Activated naive CD4-positive, alpha-beta T cell treated with anti-CD3 and anti-CD28 coated beads, Interleukin-2, amount 50 U/mL, for 24 hours (primary cell): Measurements from ENCODE around the gene RRAS.
A peak's percentile ranks its signal among the peaks of the same experiment; 100 is the strongest.
"Not testable (repeated sequence)": the region's sequence is repeated elsewhere in the genome, so short reads cannot be mapped to it uniquely, and the experiment has no call there.

Experiments used
- H3K27ac Mint-ChIP-seq: one replicate; pipeline ENCODE4 v1.8.0; 2021; ENCODE audit warnings: mild to moderate bottlenecking, mixed read lengths
- H3K27me3 Mint-ChIP-seq: one replicate; pipeline ENCODE4 v1.8.0; 2021; ENCODE audit warnings: mixed read lengths
- H3K36me3 Mint-ChIP-seq: one replicate; pipeline ENCODE4 v1.8.0; 2021; ENCODE audit warnings: mixed read lengths
- H3K4me1 Mint-ChIP-seq: one replicate; pipeline ENCODE4 v1.8.0; 2021; ENCODE audit warnings: mixed read lengths
- H3K4me3 Mint-ChIP-seq: one replicate; pipeline ENCODE4 v1.8.0; 2021; ENCODE audit warnings: mild to moderate bottlenecking, mixed read lengths
- H3K9me3 Mint-ChIP-seq: one replicate; pipeline ENCODE4 v1.8.0; 2021; ENCODE audit warnings: mixed read lengths

The RRAS gene

DNA sequence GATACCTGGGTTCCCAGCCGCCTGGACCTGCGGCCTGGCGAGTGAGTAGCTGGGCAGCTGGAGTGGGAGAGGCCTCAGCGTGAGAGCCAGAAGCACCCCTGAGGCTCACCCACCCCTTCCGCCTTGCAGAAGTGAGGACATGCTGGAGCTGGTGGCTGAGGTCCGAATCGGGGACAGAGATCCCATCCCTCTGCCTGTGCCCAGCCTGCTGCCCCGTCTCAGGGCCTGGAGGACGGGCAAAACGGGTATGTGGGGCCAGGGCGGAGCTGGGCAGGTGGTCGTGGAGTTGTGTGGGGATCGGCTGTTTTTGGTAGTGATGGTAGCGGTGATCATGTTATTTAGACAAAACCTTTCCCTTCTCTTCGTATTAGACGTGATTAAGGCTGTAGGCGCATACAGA lies 6.6 kb upstream of the RRAS start:
- H3K27ac Mint-ChIP-seq = no peak overlapping the region
- no peaks in the 10 kb centered on the region for H3K27me3 Mint-ChIP-seq
- H3K4me3 Mint-ChIP-seq = no peak overlapping the region
- H3K36me3 Mint-ChIP-seq = peaks cover 3% of the 10 kb centered on the region
- H3K4me1 Mint-ChIP-seq = peaks cover 30% of the 10 kb centered on the region
- no peaks in the 10 kb centered on the region for H3K9me3 Mint-ChIP-seq

DNA sequence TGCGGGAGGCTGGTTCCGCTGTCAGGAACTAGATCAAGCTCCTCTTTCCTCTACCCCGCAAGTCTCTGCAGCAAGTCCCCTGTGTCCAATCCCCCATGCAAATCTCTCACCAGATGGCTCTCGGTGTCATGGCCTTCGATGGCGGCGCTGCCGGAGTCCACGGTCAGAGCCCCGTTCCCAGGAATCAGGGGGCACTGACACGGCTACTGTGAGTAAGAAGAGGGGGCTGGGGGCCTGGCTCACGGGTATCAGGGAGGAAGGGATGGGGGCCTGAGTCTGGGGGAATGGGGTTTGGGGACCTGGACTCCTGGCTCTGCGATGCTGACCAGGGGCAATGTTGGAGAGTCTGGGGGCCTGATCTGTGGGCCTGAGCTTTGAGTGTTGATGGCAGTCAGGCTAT lies 6.1 kb upstream of the RRAS start:
- H3K9me3 Mint-ChIP-seq = no peaks in the 10 kb centered on the region
- H3K4me1 Mint-ChIP-seq = peaks cover 33% of the 10 kb centered on the region
- no peaks in the 10 kb centered on the region for H3K27me3 Mint-ChIP-seq
- H3K36me3 Mint-ChIP-seq = peaks cover 3% of the 10 kb centered on the region
- H3K27ac Mint-ChIP-seq = no peak overlapping the region
- H3K4me3 Mint-ChIP-seq = no peak overlapping the region

DNA sequence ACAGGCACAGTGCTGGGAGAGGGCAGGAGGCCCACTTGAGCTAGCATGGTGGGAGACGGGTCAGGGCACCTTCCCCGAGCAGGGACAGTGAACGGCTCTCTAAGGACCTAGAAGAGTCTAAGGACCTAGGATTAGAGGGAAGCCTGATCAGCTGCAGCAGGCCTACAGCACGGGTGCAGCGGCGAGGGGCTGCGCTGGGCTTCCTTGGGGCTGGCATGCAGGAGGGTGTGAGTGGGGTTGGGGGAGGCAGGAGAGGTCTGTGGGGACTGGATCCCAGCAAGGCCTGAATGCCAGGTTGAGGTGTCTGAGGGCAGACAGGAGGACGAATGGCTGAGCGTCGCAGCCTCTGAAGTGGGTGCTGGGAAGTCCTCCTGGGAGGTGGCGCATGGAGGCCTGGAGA lies 5.6 kb upstream of the RRAS start:
- H3K4me1 Mint-ChIP-seq = peaks cover 37% of the 10 kb centered on the region
- no peaks in the 10 kb centered on the region for H3K9me3 Mint-ChIP-seq
- H3K27me3 Mint-ChIP-seq = no peaks in the 10 kb centered on the region
- no peak overlapping the region for H3K27ac Mint-ChIP-seq
- H3K36me3 Mint-ChIP-seq = peaks cover 3% of the 10 kb centered on the region
- no peak overlapping the region for H3K4me3 Mint-ChIP-seq

DNA sequence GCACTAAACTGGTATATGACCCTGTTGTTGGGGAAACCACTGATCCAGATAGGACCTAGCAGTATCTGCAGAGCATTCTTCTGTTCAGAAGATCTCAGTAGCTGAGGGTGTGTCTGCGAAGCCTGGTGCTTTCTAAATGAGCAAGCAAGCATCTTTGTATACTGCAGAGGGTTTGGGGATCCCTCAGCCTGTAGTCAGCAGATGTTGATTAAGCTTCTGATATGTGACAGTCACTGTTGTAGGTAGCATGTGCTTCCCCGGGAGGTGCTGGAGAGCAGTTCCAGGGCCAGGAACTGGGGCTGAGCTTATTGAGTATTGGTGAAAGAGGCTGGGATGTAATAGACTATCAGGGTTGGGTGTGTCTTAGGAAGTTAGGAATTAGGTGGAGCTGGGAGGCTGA lies 3.5 kb upstream of the RRAS start:
- peak overlapping the region; percentile 97 for H3K4me3 Mint-ChIP-seq
- H3K27ac Mint-ChIP-seq = peak overlapping the region; percentile 88
- H3K4me1 Mint-ChIP-seq = peaks cover 56% of the 10 kb centered on the region
- H3K36me3 Mint-ChIP-seq = peaks cover 3% of the 10 kb centered on the region
- H3K27me3 Mint-ChIP-seq = no peaks in the 10 kb centered on the region
- no peaks in the 10 kb centered on the region for H3K9me3 Mint-ChIP-seq

DNA sequence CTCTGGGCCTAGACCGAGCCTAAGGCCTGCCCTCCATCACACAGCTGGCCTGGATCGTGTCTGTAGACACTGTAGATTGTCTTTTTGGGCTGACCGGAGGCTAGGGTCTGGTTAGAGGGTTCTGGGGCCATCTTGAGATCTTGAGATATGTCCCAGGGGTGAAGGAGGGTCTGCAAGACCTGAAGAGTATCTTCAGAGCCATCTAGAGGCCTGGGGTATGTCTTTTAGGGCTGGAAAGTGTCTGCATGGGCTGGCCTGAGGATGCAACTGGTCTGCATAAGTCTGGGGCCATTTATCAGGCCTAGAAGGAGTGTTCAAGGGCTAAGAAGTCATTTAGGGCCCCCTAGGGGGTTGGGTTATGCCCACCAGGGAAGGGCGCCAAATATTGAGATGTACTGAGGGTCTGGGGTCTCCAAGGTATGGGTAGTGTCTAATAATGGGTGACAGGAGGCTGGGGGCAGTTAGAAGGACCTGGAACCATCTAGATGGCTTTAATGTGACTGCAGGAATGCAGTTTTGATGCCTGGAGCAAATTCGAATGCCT lies 2.6 kb upstream of the RRAS start:
- Mint-ChIP-seq H3K4me3 (peak overlapping the region; percentile 97), H3K27me3 (no peaks in the 10 kb centered on the region), H3K36me3 (peaks cover 3% of the 10 kb centered on the region), H3K4me1 (peaks cover 63% of the 10 kb centered on the region), H3K27ac (peak overlapping the region; percentile 94), H3K9me3 (no peaks in the 10 kb centered on the region)

DNA sequence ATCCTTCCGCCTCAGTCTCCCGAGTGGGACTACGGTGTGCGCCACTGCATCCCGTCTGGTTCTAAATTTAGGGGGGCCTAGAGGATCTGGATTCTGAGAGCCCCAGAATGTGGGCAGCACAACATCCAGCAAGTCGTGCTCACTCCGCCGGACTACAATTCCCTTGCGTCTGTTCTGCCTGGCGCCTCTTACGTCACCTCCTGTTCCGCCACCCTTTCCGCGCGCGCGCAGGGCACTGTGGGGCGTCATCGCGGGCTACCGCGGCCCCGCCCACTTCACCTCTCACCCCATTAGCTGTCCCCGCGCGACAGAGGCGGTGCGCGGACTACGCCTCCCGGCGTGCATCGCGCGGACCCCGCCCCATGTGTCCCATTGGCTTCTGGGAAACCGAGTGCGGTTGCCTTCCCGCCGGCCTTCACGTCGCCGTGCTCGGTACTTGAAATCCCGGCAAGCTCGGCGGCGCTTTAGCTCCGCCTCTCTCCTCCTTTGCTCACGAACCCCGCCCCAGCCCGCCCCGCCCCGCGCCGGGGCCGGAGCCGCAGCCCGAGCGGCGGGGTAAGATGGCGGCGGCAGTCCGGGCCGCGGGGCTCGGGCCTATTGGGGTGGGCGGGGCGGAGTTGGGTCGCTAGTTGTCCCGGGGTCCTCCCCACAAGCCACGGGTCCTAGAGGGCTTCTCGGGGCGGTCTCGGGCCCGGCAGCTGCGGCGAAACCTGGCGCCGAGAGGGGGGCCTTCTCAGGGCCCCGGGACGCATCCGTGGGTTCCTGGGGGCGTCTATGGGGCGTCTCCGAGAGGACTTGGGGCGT lies 1.9 kb upstream of the RRAS start, which contains the start of gene SCAF1:
Gene SCAF1, plus strand, starts transcription at position 522 of the 804 bp plus-strand sequence. CDS start 2,818 bp downstream, outside the sequence.
- Mint-ChIP-seq H3K9me3 (no peaks in the 10 kb centered on the region), H3K27me3 (no peaks in the 10 kb centered on the region), H3K36me3 (peaks cover 3% of the 10 kb centered on the region), H3K4me1 (peaks cover 65% of the 10 kb centered on the region), H3K4me3 (peak within 1 kb of the TSS; percentile 97), H3K27ac (peak within 1 kb of the TSS; percentile 97)

DNA sequence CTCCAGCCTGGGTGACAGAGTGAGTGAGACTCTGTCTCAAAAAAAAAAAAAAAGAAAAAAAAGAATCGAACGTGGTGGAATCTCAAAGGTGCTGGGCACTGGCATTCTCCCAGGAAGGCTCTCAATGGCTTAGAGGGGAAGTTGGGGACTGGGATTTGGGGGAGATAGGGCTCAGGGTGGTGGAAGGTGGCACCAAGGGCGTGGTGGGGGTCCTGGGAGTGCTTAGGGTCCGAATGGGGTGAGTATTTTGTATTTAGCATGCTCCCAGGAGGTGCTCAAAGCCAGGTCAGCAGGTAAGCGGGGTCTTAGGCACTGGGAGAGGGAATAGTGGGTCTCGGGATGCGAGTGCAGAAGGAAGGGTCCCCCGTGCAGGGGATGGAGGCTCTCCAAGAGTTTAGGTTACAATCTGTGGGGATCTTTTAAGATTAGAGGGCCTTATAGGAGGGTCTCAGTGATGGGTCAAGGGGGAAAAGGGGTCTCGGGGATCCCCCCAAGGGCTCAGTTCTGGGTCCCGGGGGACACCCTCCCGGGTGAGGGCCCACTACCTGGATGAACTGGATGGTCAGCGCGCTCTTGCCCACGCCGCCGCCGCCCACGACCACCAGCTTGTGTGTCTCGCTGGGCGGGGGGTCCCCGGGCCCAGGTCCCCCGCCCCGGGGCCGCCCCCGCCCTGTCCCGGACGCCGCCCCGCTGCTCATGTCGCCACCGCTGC lies 386 bp downstream of the RRAS start:
- Mint-ChIP-seq H3K36me3 (peaks cover 2% of the 10 kb centered on the region), H3K4me3 (peak overlapping the region; percentile 97), H3K4me1 (peaks cover 59% of the 10 kb centered on the region), H3K27ac (peak overlapping the region; percentile 97), H3K27me3 (no peaks in the 10 kb centered on the region), H3K9me3 (no peaks in the 10 kb centered on the region)

DNA sequence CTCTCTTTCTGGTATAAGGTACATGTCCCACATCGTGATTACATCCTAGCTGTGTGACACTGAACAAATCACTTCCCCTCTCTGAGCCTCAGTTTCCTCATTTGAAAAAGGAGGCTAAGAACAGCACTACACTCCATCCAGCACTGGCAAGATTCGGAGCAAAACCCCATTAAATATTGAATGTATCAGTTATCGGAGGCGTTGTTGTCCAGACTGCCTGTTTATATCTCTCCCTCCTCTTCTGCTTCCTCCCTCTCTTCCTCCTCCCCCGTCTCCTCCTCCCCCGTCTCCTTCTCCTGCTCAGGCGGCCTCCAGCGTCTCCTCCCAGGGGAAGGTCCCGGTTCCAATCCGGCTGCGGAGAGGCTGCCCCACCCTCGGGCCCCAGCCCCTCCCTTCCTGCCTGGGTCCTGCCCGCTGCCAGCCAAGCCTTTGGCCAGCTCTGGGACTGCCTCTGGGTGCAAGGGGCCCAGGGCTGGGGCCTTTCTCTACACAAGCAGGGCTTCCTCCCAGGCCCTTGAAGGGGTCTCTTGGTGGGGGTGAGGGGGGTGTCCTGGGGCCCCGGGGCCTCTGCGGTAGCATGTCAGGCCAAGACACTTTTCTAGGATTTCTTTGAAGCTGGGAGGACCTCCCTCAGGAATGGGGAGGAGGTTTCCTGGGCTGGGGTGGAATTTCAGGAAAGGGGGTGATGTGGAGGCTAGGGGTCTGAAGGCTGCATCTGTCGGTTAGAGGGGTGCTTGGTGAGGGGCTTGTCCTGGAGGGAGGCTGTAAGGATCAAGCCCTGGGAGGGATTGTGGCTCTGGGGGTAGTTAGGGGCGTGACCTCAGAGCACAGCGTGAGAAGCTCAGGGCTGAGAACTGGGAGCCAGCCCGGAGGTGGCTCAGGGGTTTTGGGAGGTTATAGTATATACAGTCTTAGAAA lies 1.9 kb downstream of the RRAS start:
- H3K4me3 Mint-ChIP-seq = peak overlapping the region; percentile 68
- no peaks in the 10 kb centered on the region for H3K9me3 Mint-ChIP-seq
- no peaks in the 10 kb centered on the region for H3K27me3 Mint-ChIP-seq
- peaks cover 44% of the 10 kb centered on the region for H3K4me1 Mint-ChIP-seq
- H3K36me3 Mint-ChIP-seq = no peaks in the 10 kb centered on the region
- H3K27ac Mint-ChIP-seq = peak overlapping the region; percentile 77

DNA sequence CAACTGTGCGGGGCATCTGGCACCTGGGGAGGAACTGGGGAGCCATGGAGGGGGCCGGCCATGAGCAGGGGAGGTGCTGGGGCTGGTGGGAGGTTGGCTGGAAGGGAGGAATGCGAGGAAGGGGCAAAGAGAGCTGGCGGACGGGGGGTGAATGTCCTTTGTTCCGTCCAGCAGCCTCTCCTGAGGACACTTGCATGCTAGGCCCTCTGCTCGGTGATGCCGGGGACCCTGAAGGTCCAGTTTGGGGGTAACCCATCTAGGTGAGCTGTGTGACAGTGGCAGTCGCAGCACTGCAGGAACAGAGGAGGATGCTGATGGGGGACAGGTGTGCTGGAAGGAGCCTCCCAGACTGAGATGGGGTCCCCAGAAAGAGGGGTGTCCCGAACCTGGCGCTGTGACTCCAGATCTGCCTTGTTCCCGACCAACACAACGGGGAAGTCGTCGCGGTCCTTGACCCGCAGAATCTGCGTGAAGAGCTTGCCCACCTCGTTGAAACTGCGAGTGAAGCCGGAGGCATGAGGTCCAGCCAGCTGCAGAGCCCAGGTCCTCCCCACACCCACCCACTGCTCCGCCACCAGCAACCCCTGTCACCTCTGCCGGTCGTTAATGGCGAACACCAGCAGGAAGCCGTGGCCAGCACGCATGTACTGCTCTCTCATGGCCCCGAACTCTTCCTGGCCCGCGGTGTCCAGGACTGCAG lies 3.6 kb downstream of the RRAS start:
- Mint-ChIP-seq H3K9me3 (no peaks in the 10 kb centered on the region), H3K4me1 (peaks cover 33% of the 10 kb centered on the region), H3K27ac (no peak overlapping the region), H3K27me3 (no peaks in the 10 kb centered on the region), H3K36me3 (no peaks in the 10 kb centered on the region), H3K4me3 (no peak overlapping the region)

DNA sequence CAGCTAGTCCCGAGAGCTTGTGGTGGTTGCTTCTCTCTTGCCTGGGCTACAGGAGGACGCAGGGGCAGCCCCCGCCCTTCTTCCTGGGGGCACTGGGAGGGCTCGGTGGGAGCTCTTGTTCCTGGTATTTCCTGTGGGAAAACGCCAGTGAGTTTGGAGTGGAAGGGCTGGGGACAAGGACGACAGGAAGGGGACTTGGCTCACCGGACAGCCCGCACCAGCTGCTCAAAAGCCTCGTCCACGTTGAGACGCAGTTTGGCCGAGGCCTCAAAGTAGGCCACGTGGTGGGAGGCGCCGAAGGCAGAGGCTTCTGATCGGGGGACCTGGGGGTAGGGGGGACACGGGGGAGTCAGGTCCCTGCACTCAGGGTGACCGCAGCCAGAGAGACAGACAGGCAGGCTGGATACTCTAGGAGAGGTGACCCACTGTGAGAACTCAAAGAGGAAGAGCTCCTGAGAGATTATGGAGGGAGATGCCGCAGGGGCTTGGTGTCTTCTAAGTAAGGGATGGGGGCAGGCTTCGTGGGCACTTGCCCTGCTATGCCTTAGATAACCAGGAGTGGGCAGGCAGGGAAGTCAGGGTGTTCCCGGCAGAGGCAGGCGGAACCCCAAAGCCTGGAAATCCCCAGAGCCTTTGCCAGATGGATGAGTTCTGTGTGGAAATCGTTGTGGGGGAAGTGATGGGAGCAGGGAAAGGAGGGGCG lies 4.3 kb downstream of the RRAS start:
- H3K36me3 Mint-ChIP-seq = no peaks in the 10 kb centered on the region
- no peaks in the 10 kb centered on the region for H3K27me3 Mint-ChIP-seq
- H3K4me3 Mint-ChIP-seq = no peak overlapping the region
- H3K9me3 Mint-ChIP-seq = no peaks in the 10 kb centered on the region
- peaks cover 34% of the 10 kb centered on the region for H3K4me1 Mint-ChIP-seq
- H3K27ac Mint-ChIP-seq = no peak overlapping the region

DNA sequence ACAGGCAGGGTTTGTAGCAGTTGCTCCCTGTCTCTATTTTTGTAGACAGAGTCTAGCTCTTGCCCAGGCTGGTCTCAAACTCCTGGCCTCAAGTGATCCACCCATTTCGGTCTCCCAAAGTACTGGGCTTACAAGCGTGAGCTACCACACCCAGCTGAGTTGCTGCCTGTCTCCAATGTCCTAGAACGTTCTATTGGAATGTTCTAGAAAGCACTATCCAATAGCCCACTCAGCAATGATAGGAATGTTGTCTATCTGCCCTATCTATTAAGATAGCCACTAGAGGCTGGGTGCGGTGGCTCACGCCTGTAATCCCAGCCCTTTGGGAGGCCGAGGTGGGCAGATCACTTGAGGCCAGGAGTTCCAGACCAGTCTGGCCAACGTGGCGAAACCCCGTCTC lies 6.7 kb downstream of the RRAS start:
- peaks cover 12% of the 10 kb centered on the region for H3K4me1 Mint-ChIP-seq
- H3K4me3 Mint-ChIP-seq, H3K9me3 Mint-ChIP-seq, H3K27me3 Mint-ChIP-seq, H3K36me3 Mint-ChIP-seq, H3K27ac Mint-ChIP-seq: not testable (repeated sequence)

DNA sequence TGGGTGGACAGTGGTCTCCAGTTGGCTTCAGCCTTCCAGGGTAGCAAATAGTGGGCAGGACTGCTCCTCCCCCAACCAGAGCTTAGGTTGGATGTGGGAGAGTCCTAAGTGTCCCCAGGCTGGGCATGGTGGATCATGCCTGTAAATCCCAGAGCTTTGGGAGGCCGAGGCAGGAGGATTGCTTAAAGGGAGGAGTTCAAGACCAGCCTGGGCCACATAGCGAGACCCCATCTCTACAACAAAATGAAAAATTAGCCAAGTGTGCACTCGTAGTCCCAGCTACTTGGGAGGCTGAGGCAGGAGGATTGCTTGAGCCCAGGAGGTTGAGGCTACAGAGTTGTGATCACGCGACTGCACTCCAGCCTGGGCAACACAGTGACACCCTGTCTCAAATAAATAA lies 7.4 kb downstream of the RRAS start:
- Mint-ChIP-seq H3K27me3 (no peaks in the 10 kb centered on the region), H3K4me3 (no peak overlapping the region), H3K27ac (no peak overlapping the region), H3K4me1 (peaks cover 6% of the 10 kb centered on the region), H3K9me3 (no peaks in the 10 kb centered on the region), H3K36me3 (no peaks in the 10 kb centered on the region)

DNA sequence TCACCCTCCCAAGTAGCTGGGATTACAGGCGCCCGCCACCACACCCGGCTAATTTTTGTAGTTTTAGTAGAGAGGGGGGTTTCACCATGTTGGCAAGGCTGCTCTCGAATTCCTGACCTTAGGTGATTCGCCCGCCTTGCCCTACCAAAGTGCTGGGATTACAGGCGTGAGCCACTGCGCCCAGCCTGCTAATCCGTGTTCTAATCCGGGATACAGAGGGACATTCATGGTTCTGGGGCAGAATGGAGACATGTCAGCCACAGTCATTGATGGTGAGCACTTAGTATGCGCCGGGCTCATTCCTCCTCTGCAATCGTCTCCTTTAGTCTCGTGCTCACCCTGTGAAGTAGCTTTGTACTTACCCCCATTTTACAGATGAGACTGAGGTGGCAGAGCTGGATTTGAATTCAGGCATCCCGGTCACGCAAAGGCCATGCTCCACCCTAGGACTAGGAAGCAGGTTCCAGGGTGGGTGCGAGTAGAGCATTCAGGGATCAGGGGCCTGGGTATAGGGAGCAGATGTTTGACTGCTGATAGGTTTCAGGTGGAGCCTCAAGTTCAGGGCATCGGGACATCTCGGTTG lies 8.2 kb downstream of the RRAS start:
- H3K4me1 Mint-ChIP-seq = peaks cover 5% of the 10 kb centered on the region

DNA sequence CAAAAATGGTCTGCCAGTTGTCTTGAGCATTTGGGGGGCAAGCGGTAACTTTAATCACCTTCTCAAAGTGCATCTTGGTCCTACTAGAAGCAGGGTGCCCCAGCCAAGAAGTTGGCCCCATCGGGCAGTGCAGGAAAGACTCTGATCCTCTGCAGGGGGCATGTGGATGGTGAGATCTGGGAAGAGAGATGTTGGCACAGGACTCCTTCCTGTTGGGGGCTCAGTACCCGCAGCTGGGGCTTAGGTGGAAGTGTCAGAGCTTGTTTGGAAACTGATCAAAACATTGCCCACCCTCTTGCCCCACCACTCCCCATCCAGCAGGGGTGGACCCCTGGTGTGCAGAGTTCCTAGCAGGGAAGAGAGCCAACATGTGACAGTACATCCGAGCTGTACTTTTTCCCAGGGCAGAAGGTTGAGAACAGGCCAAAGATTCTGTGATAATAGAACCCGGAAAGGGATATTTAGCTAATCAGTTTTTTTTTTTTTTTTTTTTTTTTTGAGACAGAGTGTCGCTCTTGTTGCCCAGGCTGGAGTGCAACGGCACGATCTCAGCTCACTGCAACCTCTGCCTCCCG lies 8.8 kb downstream of the RRAS start:
- Mint-ChIP-seq H3K27ac (peak overlapping the region; percentile 35), H3K27me3 (no peaks in the 10 kb centered on the region), H3K36me3 (no peaks in the 10 kb centered on the region), H3K4me3 (no peak overlapping the region), H3K9me3 (no peaks in the 10 kb centered on the region), H3K4me1 (peaks cover 5% of the 10 kb centered on the region)

More for the DNA sequence above, 8.2 kb downstream of the RRAS start:
- H3K36me3 Mint-ChIP-seq = no peaks in the 10 kb centered on the region
- H3K27me3 Mint-ChIP-seq = no peaks in the 10 kb centered on the region
- no peak overlapping the region for H3K4me3 Mint-ChIP-seq
- H3K27ac Mint-ChIP-seq = peak overlapping the region; percentile 68
- no peaks in the 10 kb centered on the region for H3K9me3 Mint-ChIP-seq
